ENCODE measurements around the gene CFAP90.

The CFAP90 gene

DNA sequence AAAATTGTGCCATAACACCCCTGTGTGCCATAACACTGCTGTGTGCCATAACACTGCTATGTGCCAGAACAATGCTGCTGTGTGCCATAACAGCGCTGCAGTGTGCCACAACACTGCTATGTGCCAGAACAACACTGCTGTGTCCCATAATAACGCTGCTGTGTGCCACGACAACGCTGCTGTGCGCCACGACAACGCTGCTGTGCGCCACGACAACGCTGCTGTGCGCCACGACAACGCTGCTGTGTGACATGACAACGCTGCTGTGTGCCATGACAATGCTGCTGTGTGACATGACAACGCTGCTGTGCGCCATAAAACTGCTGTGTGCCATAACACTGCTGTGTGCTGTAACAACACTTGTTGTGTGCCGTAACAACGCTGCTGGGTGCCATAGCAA lies 25.9 kb downstream of the CFAP90 start:
- TF ChIP-seq, protein P1, sequence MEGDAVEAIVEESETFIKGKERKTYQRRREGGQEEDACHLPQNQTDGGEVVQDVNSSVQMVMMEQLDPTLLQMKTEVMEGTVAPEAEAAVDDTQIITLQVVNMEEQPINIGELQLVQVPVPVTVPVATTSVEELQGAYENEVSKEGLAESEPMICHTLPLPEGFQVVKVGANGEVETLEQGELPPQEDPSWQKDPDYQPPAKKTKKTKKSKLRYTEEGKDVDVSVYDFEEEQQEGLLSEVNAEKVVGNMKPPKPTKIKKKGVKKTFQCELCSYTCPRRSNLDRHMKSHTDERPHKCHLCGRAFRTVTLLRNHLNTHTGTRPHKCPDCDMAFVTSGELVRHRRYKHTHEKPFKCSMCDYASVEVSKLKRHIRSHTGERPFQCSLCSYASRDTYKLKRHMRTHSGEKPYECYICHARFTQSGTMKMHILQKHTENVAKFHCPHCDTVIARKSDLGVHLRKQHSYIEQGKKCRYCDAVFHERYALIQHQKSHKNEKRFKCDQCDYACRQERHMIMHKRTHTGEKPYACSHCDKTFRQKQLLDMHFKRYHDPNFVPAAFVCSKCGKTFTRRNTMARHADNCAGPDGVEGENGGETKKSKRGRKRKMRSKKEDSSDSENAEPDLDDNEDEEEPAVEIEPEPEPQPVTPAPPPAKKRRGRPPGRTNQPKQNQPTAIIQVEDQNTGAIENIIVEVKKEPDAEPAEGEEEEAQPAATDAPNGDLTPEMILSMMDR (IDR thresholded peaks at IDR 0.05; ENCODE audit: insufficient read depth, low read length, poor library complexity, severe bottlenecking), result no peak
- no peak for DNase-seq (ENCODE audit: extremely low read depth, insufficient read length)
- Histone ChIP-seq H3K36me3 (ENCODE audit: control insufficient read depth, insufficient read depth, low read length) (no peaks in the 10 kb centered on the region), H3K27me3 (replicated peaks; ENCODE audit: control insufficient read depth, insufficient read depth, low read length) (no peaks in the 10 kb centered on the region; the same call in none of the 2 replicates), H3K4me3 (replicated peaks; ENCODE audit: low read depth, low read length) (no peak overlapping the region)

DNA sequence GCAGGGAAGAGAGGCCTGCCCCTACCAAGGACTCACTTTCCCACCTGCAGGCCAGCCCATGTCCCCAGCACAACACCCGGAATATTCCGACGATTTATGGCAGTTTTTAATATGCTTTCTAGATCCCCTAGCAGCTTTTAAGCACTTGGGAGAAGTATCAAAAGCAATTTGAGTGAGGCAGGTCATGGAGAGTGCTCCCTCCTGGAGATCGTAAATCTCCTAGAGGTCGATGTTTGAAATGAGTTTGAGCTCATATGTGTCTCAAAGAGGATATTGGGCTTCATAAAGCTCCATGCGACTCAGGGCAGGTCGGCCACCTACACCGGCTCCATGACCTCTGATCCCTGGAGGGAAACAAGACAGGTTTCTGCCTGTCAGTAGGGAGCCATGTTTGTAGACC lies 27.3 kb downstream of the CFAP90 start:
- Histone ChIP-seq H3K4me3 (replicated peaks; ENCODE audit: low read depth, low read length) (no peak overlapping the region), H3K36me3 (ENCODE audit: control insufficient read depth, insufficient read depth, low read length) (no peaks in the 10 kb centered on the region), H3K27me3 (replicated peaks; ENCODE audit: control insufficient read depth, insufficient read depth, low read length) (no peaks in the 10 kb centered on the region; the same call in none of the 2 replicates)
- no peak for DNase-seq (ENCODE audit: extremely low read depth, insufficient read length)
- TF ChIP-seq, protein P1 (IDR thresholded peaks at IDR 0.05; ENCODE audit: insufficient read depth, low read length, poor library complexity, severe bottlenecking), result no peak

DNA sequence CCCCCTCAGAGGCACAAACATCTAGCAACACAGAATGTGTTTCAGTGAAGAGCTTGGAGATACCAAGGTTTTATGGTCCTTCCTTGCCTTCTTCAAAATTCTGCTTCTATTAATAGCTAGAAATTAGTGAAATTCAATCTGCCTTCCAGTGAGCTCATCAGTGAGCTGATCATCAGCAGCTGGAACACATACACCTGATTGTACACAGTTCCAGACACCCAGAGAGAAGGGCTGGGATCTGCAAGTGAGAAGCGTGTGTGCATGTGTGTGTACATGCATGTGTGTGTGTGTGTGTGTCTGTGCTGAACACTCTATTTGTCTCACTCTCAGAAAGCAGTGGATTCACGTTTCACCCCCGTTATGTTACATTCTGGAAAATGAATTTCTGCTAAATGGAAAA lies 28.5 kb downstream of the CFAP90 start:
- H3K36me3 ChIP-seq (ENCODE audit: control insufficient read depth, insufficient read depth, low read length), result no peaks in the 10 kb centered on the region
- H3K4me3 ChIP-seq (replicated peaks; ENCODE audit: low read depth, low read length), result no peak overlapping the region
- no peak for DNase-seq (ENCODE audit: extremely low read depth, insufficient read length)
- TF ChIP-seq, protein P1 (IDR thresholded peaks at IDR 0.05; ENCODE audit: insufficient read depth, low read length, poor library complexity, severe bottlenecking), result no peak
- no peaks in the 10 kb centered on the region; the same call in none of the 2 replicates for H3K27me3 ChIP-seq (replicated peaks; ENCODE audit: control insufficient read depth, insufficient read depth, low read length)

DNA sequence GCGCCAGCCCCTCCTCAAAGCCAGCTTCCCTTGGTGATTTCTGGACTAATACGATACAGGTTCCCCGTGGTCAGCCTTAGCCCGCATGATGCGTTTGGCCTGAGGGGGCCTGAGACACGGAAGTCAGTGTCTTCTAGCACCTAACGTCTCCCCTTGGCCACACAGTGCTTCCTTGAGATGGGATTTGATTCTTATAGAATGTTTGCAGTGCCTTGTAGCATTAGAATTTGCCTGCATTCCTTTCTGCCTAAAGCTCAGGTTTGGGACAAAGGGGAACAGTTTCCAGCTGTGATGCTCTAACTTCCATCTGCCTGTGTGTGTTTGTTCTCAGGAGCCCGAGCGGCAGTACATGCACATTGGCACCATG lies 34.4 kb downstream of the CFAP90 start:
- Histone ChIP-seq H3K36me3 (ENCODE audit: control insufficient read depth, insufficient read depth, low read length) (no peaks in the 10 kb centered on the region), H3K4me3 (replicated peaks; ENCODE audit: low read depth, low read length) (no peak overlapping the region), H3K27me3 (replicated peaks; ENCODE audit: control insufficient read depth, insufficient read depth, low read length) (no peaks in the 10 kb centered on the region)
- TF ChIP-seq, protein P1 (IDR thresholded peaks at IDR 0.05; ENCODE audit: insufficient read depth, low read length, poor library complexity, severe bottlenecking), result no peak
- no peak for DNase-seq (ENCODE audit: extremely low read depth, insufficient read length)

DNA sequence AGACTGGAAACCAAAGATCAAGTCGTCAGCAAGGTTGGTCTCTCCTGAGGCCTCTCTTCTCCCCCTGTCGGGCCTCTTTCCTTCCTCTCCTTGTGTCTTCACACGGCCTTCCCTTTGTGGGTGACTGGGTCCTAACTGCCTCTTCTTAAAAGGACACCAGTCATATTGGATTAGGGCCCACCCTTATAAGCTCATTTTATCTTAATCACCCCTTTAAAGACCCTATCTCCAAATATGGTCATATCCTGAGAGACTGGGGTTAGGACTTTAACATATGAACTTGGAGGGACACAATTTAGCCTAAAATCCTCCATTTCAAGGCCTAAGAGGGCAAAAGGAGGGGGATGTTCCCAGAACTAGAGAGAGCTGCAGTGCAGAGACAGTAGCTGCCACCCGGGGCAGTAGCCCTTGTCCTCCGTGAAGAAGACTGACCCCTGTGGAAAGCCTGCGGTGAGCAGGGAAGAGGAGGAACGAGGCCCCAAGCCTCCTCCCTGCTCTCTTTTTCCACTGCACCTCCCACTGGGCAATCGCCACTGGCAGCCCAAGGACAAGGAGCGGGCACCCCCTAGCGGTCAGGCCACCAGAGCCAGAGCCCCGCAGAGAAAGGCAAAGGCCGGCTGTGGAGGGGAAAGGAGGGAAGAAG lies 34.9 kb downstream of the CFAP90 start:
- no peaks in the 10 kb centered on the region for H3K27me3 ChIP-seq (replicated peaks; ENCODE audit: control insufficient read depth, insufficient read depth, low read length)
- peak; percentile 60 for DNase-seq (ENCODE audit: extremely low read depth, insufficient read length)
- TF ChIP-seq, protein P1 (IDR thresholded peaks at IDR 0.05; ENCODE audit: insufficient read depth, low read length, poor library complexity, severe bottlenecking), result peak; percentile 99
- no peak overlapping the region for H3K4me3 ChIP-seq (replicated peaks; ENCODE audit: low read depth, low read length)
- H3K36me3 ChIP-seq (ENCODE audit: control insufficient read depth, insufficient read depth, low read length), result no peaks in the 10 kb centered on the region

DNA sequence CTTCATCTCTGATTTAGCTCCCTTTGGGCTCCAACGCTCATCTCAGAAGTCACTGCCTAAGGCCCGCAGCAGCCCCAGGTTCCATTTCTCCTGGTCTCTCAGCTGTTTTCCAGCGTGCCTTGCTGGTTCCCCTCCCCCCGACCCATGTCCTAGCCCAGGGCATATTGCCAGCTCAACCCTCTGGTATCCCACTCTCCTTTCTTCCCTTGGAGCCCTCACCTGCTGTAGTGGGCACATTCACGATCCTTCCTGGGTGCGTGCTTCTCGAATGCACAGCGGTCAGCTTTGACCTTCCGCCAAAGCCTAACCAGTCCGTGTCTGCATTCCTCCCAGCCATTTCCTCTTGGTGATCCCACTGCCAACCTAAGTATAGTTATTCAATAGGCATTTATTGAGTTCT lies 36.1 kb downstream of the CFAP90 start:
- H3K36me3 ChIP-seq (ENCODE audit: control insufficient read depth, insufficient read depth, low read length), result no peaks in the 10 kb centered on the region
- TF ChIP-seq, protein P1 (IDR thresholded peaks at IDR 0.05; ENCODE audit: insufficient read depth, low read length, poor library complexity, severe bottlenecking), result no peak
- H3K27me3 ChIP-seq (replicated peaks; ENCODE audit: control insufficient read depth, insufficient read depth, low read length), result no peaks in the 10 kb centered on the region
- no peak overlapping the region for H3K4me3 ChIP-seq (replicated peaks; ENCODE audit: low read depth, low read length)
- DNase-seq (ENCODE audit: extremely low read depth, insufficient read length), result no peak

Measured in GM06990 (cell line).